T47D (cell line): ENCODE measurements around the gene UBE2G2.

ENCODE experiments used
- DNase-seq, 2 experiments: peaks; one replicate each; pipeline versions ENCODE4 v3.0.0 to v3.0.0-alpha.2; 2011 to 2012; ENCODE audit warnings: low read depth in 1 of 2, low spot score in 1 of 2
- JUND ChIP-seq: IDR thresholded peaks from 2 replicates; pipeline ENCODE4 v1.6.1; 2012; ENCODE audit warnings: low read depth
- in situ Hi-C: cut with HindIII; loops from 2 replicates; pipeline ENCODE4 v1.10.0; 2016; ENCODE audit warnings: low sequenced_read_pairs, low pct_unique_long_range_greater_than_20kb

UBE2G2 gene

DNA sequence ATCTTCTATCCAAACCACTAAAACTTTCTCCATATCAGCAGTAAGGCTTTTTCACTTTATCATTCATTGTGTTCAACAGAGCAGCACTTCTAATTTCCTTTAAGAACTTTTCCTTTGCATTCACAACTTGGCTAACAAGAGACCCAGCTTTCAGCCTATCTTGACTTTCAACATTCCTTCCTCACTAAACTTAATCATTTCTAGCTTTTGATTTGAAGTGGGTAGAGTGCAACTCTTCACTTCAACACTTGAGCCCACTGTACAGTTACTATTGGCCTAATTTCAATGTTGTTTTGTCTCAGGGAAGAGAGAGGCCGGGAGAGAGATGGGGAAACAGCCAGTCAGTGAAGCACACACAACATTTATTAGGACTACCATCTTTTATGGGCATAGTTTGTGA, 2.0 kb downstream of the UBE2G2 start:
- in situ Hi-C loops = no loop called here
- TF ChIP-seq JUND = no peak
- DNase-seq = no peak

DNA sequence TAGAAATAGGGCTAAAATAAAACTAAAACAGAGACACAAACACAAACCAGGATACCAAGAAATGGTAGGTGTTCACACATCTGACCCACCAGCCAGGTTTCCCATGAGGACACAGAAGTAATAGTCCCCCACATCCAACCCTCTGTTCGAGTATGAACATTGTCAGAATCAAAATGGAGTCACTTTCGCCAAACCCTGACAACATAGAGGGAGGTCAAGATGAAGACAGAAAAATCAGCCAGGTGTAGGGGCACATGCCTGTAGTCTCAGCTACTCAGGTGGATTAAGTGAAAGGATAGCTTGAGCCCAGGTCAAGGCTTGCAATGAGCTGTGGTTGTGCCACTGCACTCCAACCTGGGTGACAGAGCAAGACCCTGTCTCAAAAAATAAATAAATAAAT, 3.8 kb downstream of the UBE2G2 start:
- no peak for TF ChIP-seq JUND
- no peak for DNase-seq
- in situ Hi-C loops = no loop called here

DNA sequence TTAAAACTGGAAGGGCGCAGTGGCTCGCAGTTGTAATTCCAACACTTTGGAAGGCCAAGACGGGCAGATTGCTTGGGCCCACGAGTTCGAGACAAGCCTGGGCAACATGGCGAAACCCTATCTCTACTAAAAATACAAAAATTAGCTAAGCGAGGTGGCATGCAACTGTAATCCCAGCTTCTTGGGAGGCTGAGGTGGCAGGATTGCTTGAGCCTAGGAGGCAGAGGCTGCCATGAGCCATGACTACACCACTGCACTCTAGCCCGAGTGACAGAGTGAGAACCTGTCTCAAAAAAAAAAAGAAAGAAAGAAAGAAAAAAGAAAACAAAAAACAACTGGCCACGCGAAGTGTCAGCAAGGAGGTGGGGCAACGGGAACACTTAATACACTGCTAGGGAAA, 6.3 kb downstream of the UBE2G2 start:
- TF ChIP-seq JUND = no peak
- in situ Hi-C loops = no loop called here
- DNase-seq = no peak

DNA sequence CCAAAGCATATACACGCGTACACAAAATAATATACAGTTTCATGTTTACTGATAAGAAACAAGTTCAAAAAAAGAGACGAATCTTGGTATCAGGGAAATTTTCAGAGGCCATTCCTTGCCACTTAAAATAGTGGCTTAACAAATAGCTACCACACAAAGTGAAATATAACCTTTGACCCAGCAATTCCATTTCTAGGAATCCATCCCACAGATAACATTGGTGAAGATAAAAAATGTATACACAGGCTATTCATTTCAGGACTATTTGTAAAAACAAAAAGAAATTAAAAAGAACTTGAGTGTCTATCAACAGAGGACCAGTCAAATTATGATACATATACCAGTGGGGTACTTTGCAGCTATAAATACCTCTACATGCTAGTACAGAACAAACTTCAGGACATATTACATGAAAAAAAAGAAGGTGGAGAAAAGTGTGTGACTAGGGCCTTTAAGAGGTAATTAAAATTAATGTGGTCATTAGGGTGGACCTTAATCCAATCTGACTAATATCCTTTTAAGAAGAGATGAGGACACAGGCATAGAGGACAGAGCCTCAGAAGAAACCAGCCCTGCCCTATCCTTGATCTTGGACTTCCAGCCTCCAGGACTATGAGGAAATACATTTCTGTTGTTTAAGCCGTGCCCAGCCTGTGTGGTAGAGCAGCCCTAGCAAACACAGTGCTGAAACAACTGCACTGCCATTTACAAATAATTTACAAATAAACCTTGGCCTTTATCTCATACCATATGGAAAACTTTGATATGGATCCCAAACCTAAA, 7.8 kb downstream of the UBE2G2 start:
- DNase-seq = no peak
- TF ChIP-seq JUND = no peak
- in situ Hi-C loops = no loop called here

DNA sequence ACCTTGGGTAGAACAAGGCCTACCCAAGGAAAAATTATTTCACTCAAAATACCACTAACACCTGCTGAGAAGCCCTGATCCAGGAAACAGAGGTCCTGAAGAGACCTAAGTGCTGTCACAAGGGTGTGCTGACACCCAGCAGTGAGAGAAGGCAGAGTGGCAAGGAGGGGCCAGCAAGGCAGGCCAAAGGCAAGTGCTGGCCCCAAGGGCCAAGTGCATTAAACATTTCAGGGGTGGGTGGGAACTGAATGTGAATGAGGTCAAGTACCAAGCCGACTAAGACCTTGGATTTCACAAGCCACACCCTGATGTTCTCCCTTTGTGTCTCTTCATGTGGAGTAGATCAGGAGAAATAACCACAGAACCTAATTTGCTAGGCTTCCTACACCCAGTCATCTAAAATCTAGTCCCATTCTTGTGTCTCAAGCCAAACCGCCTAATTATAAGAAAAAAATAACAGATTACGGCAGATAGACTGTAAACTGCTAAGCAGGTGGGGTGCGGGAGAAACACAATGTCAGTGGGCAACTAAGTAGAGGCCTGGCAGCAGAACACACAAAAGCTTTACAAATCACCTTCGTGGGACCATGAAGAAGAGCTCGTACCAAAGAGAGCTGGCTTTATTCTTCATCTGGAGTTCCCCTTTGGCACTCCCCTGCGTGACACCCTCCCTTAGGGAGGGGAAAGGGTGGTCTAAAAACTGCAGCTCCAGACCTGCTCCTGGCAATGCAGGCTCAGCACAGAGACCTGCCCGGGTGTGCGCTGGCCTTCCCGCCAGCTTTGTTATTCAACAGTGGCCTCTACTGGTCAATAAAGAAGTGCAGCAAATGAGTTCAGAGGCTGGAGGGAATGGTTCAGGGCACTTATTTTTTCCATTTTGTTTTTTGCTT, 8.7 kb downstream of the UBE2G2 start:
- DNase-seq = peak; percentile 71 to 73
- in situ Hi-C loops = no loop called here
- TF ChIP-seq JUND = no peak

DNA sequence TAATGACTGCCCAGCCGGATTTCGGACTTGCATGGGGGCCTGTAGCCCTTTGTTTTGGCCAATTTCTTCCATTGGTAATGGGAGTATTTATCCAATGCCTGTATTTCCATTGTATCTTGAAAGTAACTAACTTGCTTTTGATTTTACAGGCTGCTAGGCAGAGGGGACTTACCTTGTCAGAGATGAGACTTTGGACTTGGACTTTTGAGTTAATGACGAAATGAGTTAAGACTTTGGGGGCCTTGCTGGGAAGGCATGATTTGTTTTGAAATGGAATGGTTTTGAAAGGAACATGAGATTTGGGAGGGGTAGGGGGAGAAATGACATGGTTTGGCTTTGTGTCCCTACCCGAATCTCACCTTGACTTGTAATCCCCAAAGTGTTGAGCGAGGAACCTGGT, 9.6 kb downstream of the UBE2G2 start:
- in situ Hi-C loops = no loop called here
- DNase-seq = no peak
- no peak for TF ChIP-seq JUND

DNA sequence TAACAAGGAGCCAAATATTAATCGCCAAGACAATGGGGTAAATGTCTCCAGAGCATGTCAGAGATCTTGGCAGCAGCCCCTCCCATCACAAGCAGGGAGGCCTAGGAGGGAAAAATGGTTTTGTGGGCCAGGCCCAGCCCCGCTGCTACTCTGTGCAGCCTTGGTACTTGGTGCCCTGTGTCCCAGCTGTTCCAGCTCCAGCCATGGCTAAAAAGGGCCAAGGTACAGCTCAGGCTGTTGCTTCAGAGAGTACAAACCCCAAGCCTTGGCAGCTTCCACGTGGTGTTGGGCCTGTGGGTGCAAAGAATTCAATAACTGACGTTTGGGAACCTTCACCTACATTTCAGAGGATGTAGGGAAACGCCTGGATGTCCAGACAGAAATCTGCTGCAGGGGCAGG, 10.4 kb downstream of the UBE2G2 start:
- DNase-seq = no peak
- in situ Hi-C loops = no loop called here
- TF ChIP-seq JUND = no peak

DNA sequence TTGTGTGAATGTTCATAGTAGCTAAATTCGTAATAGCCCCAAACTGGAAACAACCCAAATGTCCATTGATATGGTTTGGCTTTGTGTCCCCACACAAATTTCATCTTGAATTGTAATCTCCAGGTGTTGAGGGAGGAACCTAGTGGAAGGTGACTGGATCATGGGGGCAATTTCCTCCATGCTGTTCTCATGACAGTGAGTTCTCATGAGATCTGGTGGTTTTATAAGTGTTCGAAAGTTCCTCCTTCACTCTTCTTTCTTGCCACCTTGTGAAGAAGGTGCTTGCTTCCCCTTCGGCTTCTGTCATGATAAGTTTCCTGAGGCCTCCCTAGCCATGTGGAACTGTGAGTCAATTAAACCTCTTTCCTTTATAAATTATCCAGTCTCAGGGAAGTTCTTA, 11.3 kb downstream of the UBE2G2 start:
- in situ Hi-C loops = no loop called here
- no peak for DNase-seq
- TF ChIP-seq JUND = no peak

DNA sequence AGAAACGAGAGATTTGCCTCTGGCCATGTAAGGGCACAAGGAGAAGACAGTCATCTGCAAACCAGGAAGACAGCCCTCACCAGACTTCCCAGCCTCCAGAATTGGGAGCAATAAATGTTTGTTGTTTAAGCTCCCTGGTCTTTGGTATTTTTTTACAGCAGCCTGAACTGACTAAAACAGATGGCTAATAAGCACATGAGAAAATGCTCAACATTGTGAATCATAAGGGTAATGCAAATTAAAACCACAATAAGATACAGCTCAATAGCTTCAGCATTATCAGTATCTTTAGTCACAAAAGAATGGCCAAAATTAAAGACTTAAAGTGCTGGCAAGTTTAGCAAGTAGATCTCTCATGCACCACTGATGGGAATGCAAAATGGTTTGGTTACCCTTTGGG, 11.7 kb downstream of the UBE2G2 start:
- in situ Hi-C loops = no loop called here
- TF ChIP-seq JUND = no peak
- no peak for DNase-seq

DNA sequence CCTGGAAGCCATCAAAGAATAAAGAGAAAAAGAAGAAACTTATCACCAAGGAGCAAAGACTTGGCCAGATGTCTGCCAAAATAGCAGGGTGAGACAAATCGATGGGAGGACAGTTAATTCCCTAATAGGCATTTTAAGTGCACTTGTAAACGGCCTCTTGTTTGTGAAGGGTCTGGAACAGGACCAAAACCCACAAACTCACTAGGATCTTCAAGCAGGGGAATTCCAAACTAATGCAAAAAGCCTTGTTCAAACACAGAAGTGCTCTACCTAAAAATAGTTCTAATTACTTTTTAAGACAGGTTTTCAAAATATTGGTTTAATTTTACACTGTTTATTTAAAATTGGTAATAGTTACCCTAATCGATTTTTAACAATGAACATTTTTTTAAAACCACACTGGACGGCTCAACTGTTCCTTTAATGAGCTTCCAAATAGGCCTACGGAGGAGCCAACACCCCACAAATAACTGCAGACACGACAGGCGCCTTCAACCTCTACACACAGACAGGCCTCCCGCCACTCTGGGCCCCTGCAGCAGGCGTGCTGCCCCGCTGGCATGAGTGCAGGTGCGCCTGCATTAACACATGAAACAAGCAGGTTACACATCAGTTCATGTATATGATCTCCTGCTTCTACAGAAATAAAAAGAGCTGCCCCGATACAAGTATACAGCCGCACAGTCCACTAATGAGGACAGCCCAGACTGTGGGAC, 15.8 kb downstream of the UBE2G2 start:
- no peak for TF ChIP-seq JUND
- DNase-seq = peak in 1 of 2 experiments; percentile 45
- in situ Hi-C loops = no loop called here

DNA sequence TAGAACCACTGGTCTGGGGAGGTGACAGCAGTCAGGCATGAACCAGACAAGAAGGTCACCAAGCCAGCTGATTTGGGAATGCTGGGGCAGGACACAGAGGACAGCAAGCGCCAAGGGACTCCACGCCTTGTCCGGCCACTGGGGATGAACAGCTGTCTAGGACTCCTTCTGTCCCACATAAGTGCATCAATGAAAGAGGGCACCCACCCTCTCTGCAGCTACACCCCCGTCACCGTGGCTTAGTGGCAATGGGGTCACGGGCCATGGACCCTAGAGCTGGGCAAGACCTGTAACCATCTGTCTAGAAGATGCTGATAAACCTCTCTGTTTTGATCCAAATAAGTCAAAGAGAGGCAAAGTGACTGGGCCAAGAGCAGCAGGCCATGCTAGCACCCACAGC, 16.8 kb downstream of the UBE2G2 start:
- no peak for TF ChIP-seq JUND
- DNase-seq = no peak
- in situ Hi-C loops = no loop called here

DNA sequence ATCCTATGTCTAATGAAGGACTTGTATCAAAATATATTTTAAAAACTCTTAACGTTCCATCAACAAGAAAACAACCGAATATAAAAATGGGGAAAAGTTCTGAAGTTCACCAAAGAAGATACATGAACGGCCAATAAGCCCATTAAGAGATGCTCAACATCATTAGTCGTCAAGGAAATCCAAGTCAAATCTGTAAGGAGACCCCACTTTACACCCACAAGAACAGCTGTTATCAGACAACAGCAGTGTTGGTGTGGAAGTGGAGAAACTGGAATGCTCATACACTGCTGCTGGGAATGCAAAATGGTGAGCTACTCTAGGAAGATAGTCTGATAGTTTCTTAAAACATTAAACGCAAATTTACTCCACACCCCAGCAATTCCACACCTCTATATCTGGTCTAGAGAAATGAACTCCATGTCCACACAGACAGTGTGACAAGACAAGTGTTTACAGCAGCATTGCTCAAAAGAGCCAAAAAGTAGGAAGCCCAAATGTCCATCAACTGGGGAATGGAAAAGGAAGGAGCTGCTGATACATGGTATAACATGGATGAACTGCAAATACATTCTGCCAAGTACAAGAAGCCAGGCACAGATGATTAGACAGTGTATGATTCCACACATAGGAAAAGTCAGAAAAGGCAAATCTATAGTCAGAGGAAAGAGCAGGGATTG, 18.5 kb downstream of the UBE2G2 start:
- DNase-seq = no peak
- in situ Hi-C loops = no loop called here
- TF ChIP-seq JUND = no peak
